Cardiac muscle cell (in vitro differentiated cells and primary cell): ENCODE data around the gene RNF214. TPM values are rescaled to one million over a fixed set of nuclear protein-coding genes. Genes with fewer than 3 reads are reported as not detected.

Experiments
- DNase-seq, 2 donors: peaks; one replicate each; pipeline versions ENCODE4 v3.0.0 to v3.0.0-alpha.2; 2010 to 2017; ENCODE audit warnings: low read depth in 1 of 2, low spot score in 1 of 2
- H3K27ac ChIP-seq: fragments of 200-600 bp; sonication (generic); 2 replicates; pipeline ENCODE4 v1.5.1; 2016
- H3K27me3 ChIP-seq: fragments of 200-600 bp; sonication (generic); 2 replicates; pipeline ENCODE4 v1.6.0; 2016; ENCODE audit warnings: control low read depth
- H3K36me3 ChIP-seq: fragments of 200-600 bp; sonication (generic); 2 replicates; pipeline ENCODE4 v1.5.1; 2016; ENCODE audit warnings: control low read depth
- H3K4me1 ChIP-seq: fragments of 200-600 bp; sonication (generic); 2 replicates; pipeline ENCODE4 v1.8.1; 2017; ENCODE audit warnings: low read depth, mild to moderate bottlenecking, mixed run types
- H3K4me3 ChIP-seq: fragments of 200-600 bp; sonication (generic); 2 replicates; pipeline ENCODE4 v1.5.1; 2016; ENCODE audit warnings: mild to moderate bottlenecking
- H3K9me3 ChIP-seq: fragments of 200-600 bp; sonication (generic); 2 replicates; pipeline ENCODE4 v1.5.1; 2017; ENCODE audit warnings: low read depth, mild to moderate bottlenecking, control low read depth
- polyA plus RNA-seq: library from polyadenylated mRNA; unstranded; fragments of >200 nt; fragmentation: Nextera tagmentation; extraction: Ambion mirVana; gene quantifications from 2 replicates; pipeline ENCODE4 v1.2.1, GENCODE V29; 2016
- total RNA-seq: library from RNA; depleted of rRNA; stranded (reverse); fragments of >200 nt; gene quantifications from 2 replicates; pipeline ENCODE4 v1.2.3, GENCODE V29; 2016
- TF ChIP-seq, protein P1 (sequence below): IDR thresholded peaks from 2 replicates; pipeline ENCODE4 v1.5.1; 2012; ENCODE audit warnings: low read depth, mild to moderate bottlenecking, low read length

Gene RNF214
- total and polyA plus RNA-seq, 2 experiments from 2014 or later: 13.8 to 20.0 TPM

GRCh38 chr11:117327567-117328374 is 95.3 kb downstream of the RNF214 start, which contains the start of gene CEP164:
Gene CEP164 (plus strand): TSS chr11:117327854. CDS start chr11:117338587, 10,733 bp downstream.
- peak within 1 kb of the TSS; percentile 59 for H3K4me3 ChIP-seq
- H3K9me3 ChIP-seq: no peaks in the 10 kb centered on the region
- H3K27me3 ChIP-seq: no peaks in the 10 kb centered on the region
- TF ChIP-seq, protein P1, sequence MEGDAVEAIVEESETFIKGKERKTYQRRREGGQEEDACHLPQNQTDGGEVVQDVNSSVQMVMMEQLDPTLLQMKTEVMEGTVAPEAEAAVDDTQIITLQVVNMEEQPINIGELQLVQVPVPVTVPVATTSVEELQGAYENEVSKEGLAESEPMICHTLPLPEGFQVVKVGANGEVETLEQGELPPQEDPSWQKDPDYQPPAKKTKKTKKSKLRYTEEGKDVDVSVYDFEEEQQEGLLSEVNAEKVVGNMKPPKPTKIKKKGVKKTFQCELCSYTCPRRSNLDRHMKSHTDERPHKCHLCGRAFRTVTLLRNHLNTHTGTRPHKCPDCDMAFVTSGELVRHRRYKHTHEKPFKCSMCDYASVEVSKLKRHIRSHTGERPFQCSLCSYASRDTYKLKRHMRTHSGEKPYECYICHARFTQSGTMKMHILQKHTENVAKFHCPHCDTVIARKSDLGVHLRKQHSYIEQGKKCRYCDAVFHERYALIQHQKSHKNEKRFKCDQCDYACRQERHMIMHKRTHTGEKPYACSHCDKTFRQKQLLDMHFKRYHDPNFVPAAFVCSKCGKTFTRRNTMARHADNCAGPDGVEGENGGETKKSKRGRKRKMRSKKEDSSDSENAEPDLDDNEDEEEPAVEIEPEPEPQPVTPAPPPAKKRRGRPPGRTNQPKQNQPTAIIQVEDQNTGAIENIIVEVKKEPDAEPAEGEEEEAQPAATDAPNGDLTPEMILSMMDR: no peak
- peak; percentile 95 to 98 for DNase-seq
- peak within 1 kb of the TSS; percentile 74 for H3K27ac ChIP-seq
- peaks cover 2% of the 10 kb centered on the region for H3K4me1 ChIP-seq
- no peaks in the 10 kb centered on the region for H3K36me3 ChIP-seq

DNA sequence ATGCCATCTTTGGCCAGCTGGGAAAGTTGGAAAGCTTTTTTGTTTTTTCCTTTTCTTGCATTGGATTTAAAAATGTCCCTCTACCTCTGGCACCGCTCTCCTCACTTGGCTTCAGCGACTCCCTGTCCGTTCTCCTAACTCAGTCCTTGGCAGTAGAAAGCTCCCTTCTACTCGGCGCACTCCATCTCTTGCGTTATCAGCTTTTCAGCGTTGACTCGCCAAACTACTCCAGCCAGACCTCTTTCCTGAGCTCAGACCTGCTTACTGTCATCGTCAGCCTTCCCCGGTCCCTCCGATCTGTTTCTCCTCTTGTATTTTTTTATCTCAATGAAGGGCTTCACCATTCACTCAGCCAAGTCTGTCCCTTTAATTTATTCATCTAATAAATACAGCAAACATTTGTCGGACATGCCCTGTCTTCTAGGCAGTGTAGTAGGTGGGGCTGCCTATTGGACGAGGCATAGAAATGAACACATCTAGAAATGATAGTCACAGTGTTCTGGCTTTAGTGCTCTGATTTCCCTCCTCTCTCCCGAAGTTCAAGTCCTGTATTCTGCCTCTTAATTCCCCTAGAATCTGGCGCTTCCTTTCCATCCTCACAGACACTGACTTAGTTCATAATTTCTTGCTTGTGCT is 96.0 kb downstream of the RNF214 start:
- TF ChIP-seq, protein P1: no peak
- Histone ChIP-seq H3K36me3 (no peaks in the 10 kb centered on the region), H3K4me3 (peak overlapping the region; percentile 59), H3K4me1 (peaks cover 2% of the 10 kb centered on the region), H3K9me3 (no peaks in the 10 kb centered on the region), H3K27me3 (no peaks in the 10 kb centered on the region), H3K27ac (peak overlapping the region; percentile 74)
- DNase-seq: peak; percentile 64 to 74

DNA sequence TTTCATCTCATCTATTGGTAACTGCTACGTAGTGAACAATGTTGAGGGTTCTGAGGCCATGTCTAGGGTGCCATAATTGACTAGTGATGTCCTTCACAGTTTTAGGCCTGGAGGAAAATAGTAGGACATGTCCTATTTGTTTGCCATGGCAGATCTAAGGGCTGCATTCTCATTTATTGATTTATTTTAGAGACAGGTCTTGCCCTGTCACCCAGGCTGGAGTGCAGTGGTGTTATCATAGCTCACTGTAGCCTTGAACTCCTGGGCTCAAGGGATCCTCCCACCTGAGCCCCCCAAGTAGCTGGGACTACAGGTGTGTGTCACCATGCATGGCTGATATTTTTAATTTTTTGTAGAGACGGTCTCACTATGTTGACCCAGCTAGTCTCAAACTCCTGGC is 100.4 kb downstream of the RNF214 start:
- peaks cover 2% of the 10 kb centered on the region for H3K4me1 ChIP-seq
- TF ChIP-seq, protein P1: no peak
- H3K27ac ChIP-seq: no peak overlapping the region

GRCh38 chr11:117333917-117334316 is 101.4 kb downstream of the RNF214 start:
- no peaks in the 10 kb centered on the region for H3K9me3 ChIP-seq
- H3K4me1 ChIP-seq: no peaks in the 10 kb centered on the region
- TF ChIP-seq, protein P1: no peak
- DNase-seq: no peak
- no peak overlapping the region for H3K27ac ChIP-seq
- no peaks in the 10 kb centered on the region for H3K27me3 ChIP-seq
- no peak overlapping the region for H3K4me3 ChIP-seq
- H3K36me3 ChIP-seq: no peaks in the 10 kb centered on the region

More for the DNA sequence above, 100.4 kb downstream of the RNF214 start:
- Histone ChIP-seq H3K4me3 (no peak overlapping the region), H3K27me3 (no peaks in the 10 kb centered on the region), H3K36me3 (no peaks in the 10 kb centered on the region), H3K9me3 (no peaks in the 10 kb centered on the region)
- no peak for DNase-seq

GRCh38 chr11:117334896-117335295 is 102.4 kb downstream of the RNF214 start:
- Histone ChIP-seq H3K9me3 (no peaks in the 10 kb centered on the region), H3K36me3 (no peaks in the 10 kb centered on the region), H3K27ac (no peak overlapping the region), H3K27me3 (no peaks in the 10 kb centered on the region), H3K4me1 (no peaks in the 10 kb centered on the region), H3K4me3 (no peak overlapping the region)
- DNase-seq: no peak
- TF ChIP-seq, protein P1: no peak
